ENCODE measurements around the gene EVC.
A peak's percentile ranks its signal among the peaks of the same experiment; 100 is the strongest.

EVC gene

GRCh38 chr4:5752376-5753184, 41.6 kb downstream of the EVC start:
- Histone ChIP-seq H3K36me3 (ENCODE audit: control insufficient read depth, low read depth, low read length) (peaks cover 8% of the 10 kb centered on the region), H3K27ac (ENCODE audit: low read length) (peak overlapping the region; percentile 36), H3K27me3 (ENCODE audit: control insufficient read depth, insufficient read depth, low read length) (no peaks in the 10 kb centered on the region), H3K9ac (ENCODE audit: low read length) (no peak overlapping the region), H3K9me3 (ENCODE audit: control insufficient read depth, low read depth, low read length) (no peaks in the 10 kb centered on the region), H3K4me1 (ENCODE audit: control insufficient read depth, low read depth, low read length) (peaks cover 20% of the 10 kb centered on the region), H3K4me3 (ENCODE audit: low read length) (peak overlapping the region; percentile 40)

GRCh38 chr4:5753366-5753765, 42.4 kb downstream of the EVC start:
- Histone ChIP-seq H3K27ac (ENCODE audit: low read length) (no peak overlapping the region), H3K36me3 (ENCODE audit: control insufficient read depth, low read depth, low read length) (peaks cover 8% of the 10 kb centered on the region)

GRCh38 chr4:5753766-5754528, 42.9 kb downstream of the EVC start:
- Histone ChIP-seq H3K9me3 (ENCODE audit: control insufficient read depth, low read depth, low read length) (no peaks in the 10 kb centered on the region), H3K4me3 (ENCODE audit: low read length) (no peak overlapping the region), H3K36me3 (ENCODE audit: control insufficient read depth, low read depth, low read length) (peaks cover 8% of the 10 kb centered on the region), H3K4me1 (ENCODE audit: control insufficient read depth, low read depth, low read length) (peaks cover 20% of the 10 kb centered on the region), H3K27ac (ENCODE audit: low read length) (no peak overlapping the region), H3K27me3 (ENCODE audit: control insufficient read depth, insufficient read depth, low read length) (no peaks in the 10 kb centered on the region), H3K9ac (ENCODE audit: low read length) (no peak overlapping the region)

More at GRCh38 chr4:5753366-5753765, 42.4 kb downstream of the EVC start:
- Histone ChIP-seq H3K9me3 (ENCODE audit: control insufficient read depth, low read depth, low read length) (no peaks in the 10 kb centered on the region), H3K4me3 (ENCODE audit: low read length) (no peak overlapping the region), H3K27me3 (ENCODE audit: control insufficient read depth, insufficient read depth, low read length) (no peaks in the 10 kb centered on the region), H3K4me1 (ENCODE audit: control insufficient read depth, low read depth, low read length) (peaks cover 20% of the 10 kb centered on the region), H3K9ac (ENCODE audit: low read length) (no peak overlapping the region)

- Histone ChIP-seq H3K36me3 (ENCODE audit: control insufficient read depth, low read depth, low read length) (peaks cover 8% of the 10 kb centered on the region), H3K4me1 (ENCODE audit: control insufficient read depth, low read depth, low read length) (peaks cover 20% of the 10 kb centered on the region), H3K27ac (ENCODE audit: low read length) (no peak overlapping the region), H3K9me3 (ENCODE audit: control insufficient read depth, low read depth, low read length) (no peaks in the 10 kb centered on the region), H3K4me3 (ENCODE audit: low read length) (no peak overlapping the region), H3K9ac (ENCODE audit: low read length) (no peak overlapping the region), H3K27me3 (ENCODE audit: control insufficient read depth, insufficient read depth, low read length) (no peaks in the 10 kb centered on the region)
These were observed 43.5 kb downstream of the EVC start for GRCh38 chr4:5754529-5754881.

GRCh38 chr4:5755161-5755560, 44.2 kb downstream of the EVC start:
- Histone ChIP-seq H3K9me3 (ENCODE audit: control insufficient read depth, low read depth, low read length) (no peaks in the 10 kb centered on the region), H3K27ac (ENCODE audit: low read length) (no peak overlapping the region), H3K4me3 (ENCODE audit: low read length) (no peak overlapping the region), H3K27me3 (ENCODE audit: control insufficient read depth, insufficient read depth, low read length) (no peaks in the 10 kb centered on the region), H3K4me1 (ENCODE audit: control insufficient read depth, low read depth, low read length) (peaks cover 20% of the 10 kb centered on the region), H3K9ac (ENCODE audit: low read length) (no peak overlapping the region), H3K36me3 (ENCODE audit: control insufficient read depth, low read depth, low read length) (peaks cover 5% of the 10 kb centered on the region)

GRCh38 chr4:5755679-5756078, 44.7 kb downstream of the EVC start:
- H3K27me3 ChIP-seq (ENCODE audit: control insufficient read depth, insufficient read depth, low read length): no peaks in the 10 kb centered on the region
- peaks cover 5% of the 10 kb centered on the region for H3K36me3 ChIP-seq (ENCODE audit: control insufficient read depth, low read depth, low read length)
- no peaks in the 10 kb centered on the region for H3K9me3 ChIP-seq (ENCODE audit: control insufficient read depth, low read depth, low read length)
- no peak overlapping the region for H3K9ac ChIP-seq (ENCODE audit: low read length)
- H3K4me1 ChIP-seq (ENCODE audit: control insufficient read depth, low read depth, low read length): peaks cover 20% of the 10 kb centered on the region
- H3K27ac ChIP-seq (ENCODE audit: low read length): no peak overlapping the region
- no peak overlapping the region for H3K4me3 ChIP-seq (ENCODE audit: low read length)

GRCh38 chr4:5756271-5756670, 45.3 kb downstream of the EVC start:
- Histone ChIP-seq H3K4me3 (ENCODE audit: low read length) (no peak overlapping the region), H3K27me3 (ENCODE audit: control insufficient read depth, insufficient read depth, low read length) (no peaks in the 10 kb centered on the region), H3K36me3 (ENCODE audit: control insufficient read depth, low read depth, low read length) (peaks cover 5% of the 10 kb centered on the region), H3K9me3 (ENCODE audit: control insufficient read depth, low read depth, low read length) (no peaks in the 10 kb centered on the region), H3K27ac (ENCODE audit: low read length) (no peak overlapping the region), H3K4me1 (ENCODE audit: control insufficient read depth, low read depth, low read length) (peaks cover 16% of the 10 kb centered on the region), H3K9ac (ENCODE audit: low read length) (no peak overlapping the region)

- Histone ChIP-seq H3K27me3 (ENCODE audit: control insufficient read depth, insufficient read depth, low read length) (no peaks in the 10 kb centered on the region), H3K36me3 (ENCODE audit: control insufficient read depth, low read depth, low read length) (peaks cover 5% of the 10 kb centered on the region), H3K9me3 (ENCODE audit: control insufficient read depth, low read depth, low read length) (no peaks in the 10 kb centered on the region), H3K9ac (ENCODE audit: low read length) (no peak overlapping the region), H3K4me1 (ENCODE audit: control insufficient read depth, low read depth, low read length) (peaks cover 9% of the 10 kb centered on the region), H3K27ac (ENCODE audit: low read length) (no peak overlapping the region), H3K4me3 (ENCODE audit: low read length) (no peak overlapping the region)
These were observed 46.1 kb downstream of the EVC start for GRCh38 chr4:5757091-5757490.

- Histone ChIP-seq H3K9me3 (ENCODE audit: control insufficient read depth, low read depth, low read length) (no peaks in the 10 kb centered on the region), H3K27ac (ENCODE audit: low read length) (no peak overlapping the region), H3K36me3 (ENCODE audit: control insufficient read depth, low read depth, low read length) (peaks cover 5% of the 10 kb centered on the region), H3K4me1 (ENCODE audit: control insufficient read depth, low read depth, low read length) (peaks cover 6% of the 10 kb centered on the region), H3K27me3 (ENCODE audit: control insufficient read depth, insufficient read depth, low read length) (no peaks in the 10 kb centered on the region), H3K9ac (ENCODE audit: low read length) (no peak overlapping the region), H3K4me3 (ENCODE audit: low read length) (no peak overlapping the region)
These were observed 46.5 kb downstream of the EVC start for GRCh38 chr4:5757536-5757935.

GRCh38 chr4:5757954-5758353, 47.0 kb downstream of the EVC start:
- Histone ChIP-seq H3K9ac (ENCODE audit: low read length) (no peak overlapping the region), H3K36me3 (ENCODE audit: control insufficient read depth, low read depth, low read length) (peaks cover 5% of the 10 kb centered on the region), H3K9me3 (ENCODE audit: control insufficient read depth, low read depth, low read length) (no peaks in the 10 kb centered on the region), H3K4me1 (ENCODE audit: control insufficient read depth, low read depth, low read length) (peaks cover 2% of the 10 kb centered on the region), H3K27ac (ENCODE audit: low read length) (no peak overlapping the region), H3K4me3 (ENCODE audit: low read length) (no peak overlapping the region), H3K27me3 (ENCODE audit: control insufficient read depth, insufficient read depth, low read length) (no peaks in the 10 kb centered on the region)

GRCh38 chr4:5758741-5759140, 47.7 kb downstream of the EVC start:
- H3K4me1 ChIP-seq (ENCODE audit: control insufficient read depth, low read depth, low read length): no peaks in the 10 kb centered on the region
- H3K9ac ChIP-seq (ENCODE audit: low read length): no peak overlapping the region
- H3K36me3 ChIP-seq (ENCODE audit: control insufficient read depth, low read depth, low read length): peaks cover 5% of the 10 kb centered on the region
- no peaks in the 10 kb centered on the region for H3K27me3 ChIP-seq (ENCODE audit: control insufficient read depth, insufficient read depth, low read length)
- H3K4me3 ChIP-seq (ENCODE audit: low read length): no peak overlapping the region
- no peaks in the 10 kb centered on the region for H3K9me3 ChIP-seq (ENCODE audit: control insufficient read depth, low read depth, low read length)
- no peak overlapping the region for H3K27ac ChIP-seq (ENCODE audit: low read length)

Measured in iPS-18a (cell line).